Brain pericyte (primary cell): ENCODE data around the gene ITM2C.

Experiments used
- DNase-seq: peaks from one replicate; pipeline ENCODE4 v3.0.0-alpha.2; 2012; ENCODE audit warnings: low read depth, low spot score

Gene ITM2C

DNA sequence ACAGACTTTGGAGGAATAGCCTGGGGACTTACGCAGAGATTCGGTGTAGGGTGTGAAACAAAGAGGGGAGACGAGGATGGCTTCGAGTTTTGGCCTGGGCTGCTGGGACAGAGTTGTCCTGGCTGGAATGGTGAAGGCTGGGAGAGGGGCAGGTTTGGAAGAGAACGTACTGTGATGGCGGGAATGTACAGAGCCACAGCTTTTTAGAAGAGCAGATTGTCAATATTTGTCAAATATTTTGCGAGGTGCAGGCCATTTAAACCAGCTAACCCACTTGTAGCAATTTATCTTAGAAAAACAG lies 14.4 kb upstream of the ITM2C start:
- DNase-seq = no peak

GRCh38 chr2:230852113-230852512 lies 12.6 kb upstream of the ITM2C start:
- no peak for DNase-seq

DNA sequence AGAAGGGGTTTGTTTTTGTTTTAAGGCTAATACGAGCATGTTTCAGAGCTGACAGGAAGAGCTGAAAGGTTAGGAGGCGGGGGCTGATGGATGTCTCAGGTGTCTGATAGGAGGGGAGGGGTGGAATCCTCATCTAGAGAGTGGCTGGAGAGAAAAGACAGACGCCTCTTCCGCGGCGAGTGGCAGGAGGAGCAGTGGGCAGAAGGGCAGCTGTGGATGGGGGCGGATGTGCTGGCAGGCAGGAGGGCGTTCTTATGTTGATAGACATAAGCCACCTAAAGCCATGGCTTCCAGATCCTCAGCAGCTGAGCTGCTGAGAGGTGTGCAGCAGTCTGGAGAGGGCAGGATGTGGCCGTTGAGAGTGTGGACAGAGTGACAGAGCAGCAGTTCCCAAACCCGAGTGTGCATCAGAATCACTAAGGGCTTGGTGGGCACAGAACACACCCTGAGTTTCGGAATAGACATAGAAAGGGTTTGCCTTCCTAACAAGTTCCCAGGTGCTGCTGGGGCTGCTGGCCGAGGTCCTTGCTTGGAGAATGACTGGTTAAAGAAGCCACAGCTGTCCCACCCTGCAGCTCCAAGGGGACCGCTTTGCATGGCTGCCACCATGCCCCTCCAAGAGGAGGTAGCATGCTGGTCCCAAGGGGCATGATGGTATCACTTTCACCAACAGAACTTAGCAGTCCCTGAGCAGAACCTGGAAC lies 3.0 kb upstream of the ITM2C start:
- no peak for DNase-seq

DNA sequence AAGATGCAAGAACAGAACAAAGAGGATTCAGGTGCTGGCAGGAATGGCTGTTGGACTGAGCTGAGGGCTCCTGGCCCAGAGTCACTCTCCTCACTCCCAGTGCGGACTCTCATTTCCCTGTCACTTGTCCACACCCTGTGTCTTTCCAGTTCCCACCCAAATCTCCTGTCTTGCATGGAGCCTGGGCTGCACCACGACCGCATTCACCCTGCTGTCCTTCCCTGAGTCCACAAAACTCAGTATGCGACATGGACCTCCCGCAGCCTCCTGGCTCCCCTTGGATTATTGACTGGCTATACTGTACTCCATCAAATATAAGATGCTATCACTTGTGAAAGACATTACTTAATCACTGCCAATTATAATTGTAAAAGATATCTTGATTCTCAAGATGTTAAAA lies 2.5 kb upstream of the ITM2C start:
- no peak for DNase-seq

GRCh38 chr2:230863031-230863430 lies 1.7 kb upstream of the ITM2C start:
- DNase-seq = no peak

DNA sequence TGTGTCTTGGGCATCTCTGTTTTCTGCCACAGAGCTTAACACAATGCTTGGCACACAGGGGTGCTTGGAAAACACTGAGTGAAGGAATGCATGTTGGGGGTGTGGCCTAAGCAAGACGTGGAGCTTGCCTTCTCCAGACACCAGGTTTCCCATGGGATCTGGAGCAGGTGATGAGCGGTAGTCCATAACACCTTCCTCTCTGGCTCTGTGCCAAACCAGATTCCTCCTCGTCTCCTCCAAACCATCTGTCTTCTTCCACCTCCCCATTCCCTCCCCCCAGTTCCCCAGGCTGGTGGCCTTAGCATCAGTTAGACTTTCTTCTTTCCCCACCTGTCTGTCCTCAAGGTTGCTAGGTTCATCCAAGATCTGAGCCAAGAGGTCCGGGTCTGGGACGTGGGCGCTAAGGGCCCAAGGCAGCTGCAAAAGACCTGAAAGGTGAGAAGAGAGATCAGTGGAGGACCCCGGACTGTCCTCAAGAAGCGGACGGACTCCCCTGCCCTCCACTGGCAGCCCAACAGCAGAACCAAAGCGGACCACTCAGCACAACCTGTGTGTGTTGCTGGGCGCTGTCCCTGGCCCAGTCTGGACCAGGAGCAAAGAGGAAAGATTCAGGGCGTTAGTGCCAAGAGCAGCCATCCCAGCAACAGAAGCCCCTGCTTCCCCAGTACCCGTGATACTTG lies 1.2 kb upstream of the ITM2C start:
- DNase-seq = no peak

DNA sequence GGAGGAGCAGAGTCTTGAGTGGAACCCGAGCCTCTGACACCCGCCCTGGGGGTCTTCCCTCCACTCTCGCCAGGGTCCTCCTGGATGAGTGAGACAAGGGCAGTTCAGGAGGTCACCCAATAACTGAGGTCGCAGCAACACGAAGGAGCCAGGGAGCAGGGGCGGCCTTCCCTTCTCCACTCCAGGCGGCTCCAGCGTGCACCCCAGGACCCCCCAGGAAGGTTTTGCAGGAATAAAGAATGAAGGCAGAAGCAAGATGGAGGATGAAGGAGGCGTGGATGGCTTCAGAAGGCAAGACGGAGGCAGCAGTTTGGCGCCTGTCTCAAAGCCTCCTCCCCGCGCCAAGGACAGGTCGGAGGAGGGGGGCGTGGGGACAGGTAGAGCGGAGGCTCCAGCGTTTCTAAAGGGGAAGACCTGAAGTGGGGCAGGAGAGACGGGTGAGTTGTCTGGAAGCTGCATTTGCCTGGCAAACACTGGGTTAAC lies 579 bp upstream of the ITM2C start:
- DNase-seq = no peak

- no peak for DNase-seq
These were observed 594 bp downstream of the ITM2C start for GRCh38 chr2:230865307-230865765.

- no peak for DNase-seq
These were observed 1.3 kb downstream of the ITM2C start for GRCh38 chr2:230865766-230866755.

DNA sequence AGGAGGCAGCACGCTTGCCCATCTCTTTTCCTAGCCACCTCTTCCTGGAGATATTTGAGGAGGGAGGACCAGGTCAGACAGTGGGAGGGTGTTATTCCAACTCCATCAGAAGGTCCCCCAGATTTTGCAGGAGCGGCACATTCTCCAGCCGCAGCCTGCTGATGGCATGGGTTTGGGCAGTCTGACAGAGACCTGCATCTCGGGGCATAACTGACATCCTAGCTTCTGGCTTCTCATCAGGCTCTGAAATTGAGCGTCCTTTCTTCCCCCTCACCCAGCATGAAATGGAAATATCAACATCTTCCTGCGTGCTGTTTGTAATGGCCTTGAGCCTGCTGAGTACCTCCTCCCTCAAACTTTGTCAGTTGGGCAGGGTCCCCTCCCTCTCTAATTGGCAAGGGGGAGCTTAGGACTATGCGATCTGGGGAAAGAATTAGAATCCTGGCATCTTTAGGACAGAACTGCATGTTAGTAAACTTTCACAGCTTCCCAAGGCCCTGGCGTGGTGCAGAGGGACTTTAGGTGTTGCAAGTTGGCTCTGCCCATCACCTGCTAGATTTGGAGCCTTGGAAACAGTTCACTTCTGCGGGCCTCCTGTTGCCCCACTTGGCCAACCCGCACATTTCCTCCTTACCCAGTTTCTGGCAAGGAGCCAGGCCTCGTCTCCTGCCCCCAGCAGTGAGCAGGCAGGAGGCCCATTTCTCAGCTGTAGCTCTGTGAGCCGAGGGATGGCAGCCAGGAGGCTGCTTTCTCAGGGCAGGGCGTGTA lies 2.2 kb downstream of the ITM2C start:
- no peak for DNase-seq

GRCh38 chr2:230868161-230868946 lies 3.6 kb downstream of the ITM2C start:
- no peak for DNase-seq

GRCh38 chr2:230868947-230869913 lies 4.5 kb downstream of the ITM2C start:
- DNase-seq = peak; percentile 41

DNA sequence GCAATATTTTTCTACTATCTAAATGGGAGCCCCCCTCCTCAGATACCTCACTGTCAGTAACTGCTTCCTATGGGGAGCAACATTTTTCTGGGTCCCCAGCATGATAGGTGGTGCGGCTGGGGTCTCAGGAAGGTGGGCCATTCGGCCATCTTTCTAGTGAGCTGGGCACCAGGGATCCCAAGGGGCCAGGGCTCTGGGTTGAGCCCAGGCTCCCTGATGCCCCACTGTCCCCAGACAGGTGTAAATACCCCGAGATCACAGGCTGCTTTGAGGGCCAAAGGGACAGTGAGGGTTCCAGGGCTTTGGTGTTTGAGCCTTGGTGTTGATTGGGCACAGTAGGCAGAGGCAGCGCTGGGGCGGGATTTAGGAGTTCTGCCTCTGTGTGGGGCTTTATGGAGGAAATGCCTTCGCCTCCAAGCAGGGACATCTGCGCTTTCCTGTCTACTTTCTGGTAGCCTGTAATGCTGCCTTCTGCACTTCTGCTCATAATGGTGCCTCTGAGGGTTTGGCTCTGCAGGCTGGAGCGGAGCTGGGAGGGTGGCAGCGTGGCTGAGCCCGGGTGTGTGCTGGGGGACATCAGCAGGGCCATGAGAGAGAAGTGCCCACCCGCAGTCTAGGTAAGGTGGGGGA lies 5.3 kb downstream of the ITM2C start:
- DNase-seq = no peak

GRCh38 chr2:230870544-230871360 lies 6.0 kb downstream of the ITM2C start:
- no peak for DNase-seq

DNA sequence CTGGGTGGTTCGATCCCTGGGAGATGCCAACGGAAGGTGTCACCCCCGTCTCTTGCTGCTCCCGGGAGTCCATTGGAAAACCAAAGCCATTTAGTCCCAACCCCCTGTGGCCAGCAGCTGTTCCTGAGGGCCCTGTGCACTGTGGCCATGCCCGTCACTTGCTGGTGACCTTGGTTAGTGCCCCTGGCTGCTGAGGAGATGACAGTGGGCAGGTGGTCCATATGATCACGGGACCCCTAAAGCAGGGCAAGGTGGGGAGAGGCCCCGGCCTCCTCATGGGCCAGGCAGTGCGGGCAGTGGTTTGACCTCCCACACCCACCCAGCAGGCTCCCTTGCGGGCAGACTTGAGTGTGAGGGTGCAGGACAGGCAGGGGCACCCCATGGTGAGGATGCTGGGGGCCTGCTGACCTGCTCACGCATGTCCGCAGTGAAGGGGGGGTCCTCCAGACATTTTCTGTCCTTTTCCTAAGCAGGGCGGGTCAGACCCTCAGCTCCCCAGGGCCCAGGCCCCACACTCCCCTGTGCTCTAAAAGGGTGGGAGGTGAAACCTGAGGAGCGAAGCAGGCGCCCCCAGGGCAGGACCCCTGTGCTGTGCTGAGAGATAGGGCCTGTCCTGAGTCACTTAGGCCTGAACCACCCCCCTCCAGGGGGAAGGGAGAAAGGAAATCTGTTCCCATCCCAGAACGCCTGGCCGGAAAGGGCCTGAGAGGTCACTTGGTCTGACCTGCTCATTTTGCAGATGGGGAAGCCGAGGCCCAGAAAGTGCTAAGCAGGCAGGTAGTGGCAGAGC lies 6.8 kb downstream of the ITM2C start:
- DNase-seq = no peak

GRCh38 chr2:230872151-230872967 lies 7.6 kb downstream of the ITM2C start:
- DNase-seq = no peak
